SU-DHL-6 (cell line): Measurements from ENCODE around the gene MGRN1.

ENCODE experiments used
- H2AFZ ChIP-seq: fragments of 200-600 bp; sonication (generic); 2 replicates; pipeline ENCODE4 v1.6.1; 2014; ENCODE audit warnings: low read depth, mild to moderate bottlenecking, moderate library complexity, mixed read lengths, antibody characterized with exemption, low read length; ENCODE audit not compliant: severe bottlenecking
- H3F3A ChIP-seq: fragments of 200-600 bp; shearing (Covaris generic); 2 replicates; pipeline ENCODE4 v1.6.0; 2016; ENCODE audit warnings: antibody characterized with exemption, mild to moderate bottlenecking; ENCODE audit not compliant: insufficient read depth
- H3K27ac ChIP-seq: fragments of 200-600 bp; sonication (generic); 2 replicates; pipeline ENCODE4 v1.5.1; 2016; ENCODE audit warnings: low read depth, mild to moderate bottlenecking, low read length, moderate library complexity, mixed read lengths
- H3K27me3 ChIP-seq: fragments of 200-600 bp; sonication (generic), shearing (Covaris generic); 2 replicates; pipeline ENCODE4 v1.6.0; 2014; ENCODE audit warnings: mild to moderate bottlenecking, low read length
- H3K36me3 ChIP-seq: fragments of 200-600 bp; sonication (generic); 2 replicates; pipeline ENCODE4 v1.6.1; 2014; ENCODE audit warnings: mild to moderate bottlenecking, low read length, mixed read lengths
- H3K4me2 ChIP-seq: fragments of 300-600, 200-600 bp; shearing (Covaris generic), sonication (generic); 2 replicates; pipeline ENCODE4 v1.6.0; 2014; ENCODE audit warnings: low read length, low read depth, mild to moderate bottlenecking; ENCODE audit not compliant: poor library complexity, severe bottlenecking
- H3K4me3 ChIP-seq: fragments of 200-600 bp; sonication (generic); 2 replicates; pipeline ENCODE4 v1.5.1; 2014; ENCODE audit warnings: antibody characterized with exemption, low read length, mild to moderate bottlenecking, mixed read lengths; ENCODE audit not compliant: insufficient read depth, poor library complexity, severe bottlenecking
- H3K79me2 ChIP-seq: fragments of 200-600 bp; sonication (generic); 2 replicates; pipeline ENCODE4 v1.6.1; 2014; ENCODE audit warnings: mild to moderate bottlenecking, low read length, moderate library complexity; ENCODE audit not compliant: insufficient read depth
- H3K9ac ChIP-seq: fragments of 200-600 bp; sonication (generic); 2 replicates; pipeline ENCODE4 v1.7.0; 2014; ENCODE audit warnings: mild to moderate bottlenecking, low read length
- H3K9me2 ChIP-seq: fragments of 200-600 bp; sonication (generic); replicated peaks from 2 replicates; pipeline ENCODE4 v1.6.1; 2014; ENCODE audit warnings: low read length; ENCODE audit not compliant: insufficient read depth
- H3K9me3 ChIP-seq: fragments of 200-600 bp; sonication (generic); 2 replicates; pipeline ENCODE4 v1.6.1; 2014; ENCODE audit warnings: low read length, mixed read lengths; ENCODE audit not compliant: insufficient read depth
- H4K20me1 ChIP-seq: fragments of 200-600 bp; sonication (generic); 2 replicates; pipeline ENCODE4 v1.6.1; 2014; ENCODE audit warnings: low read depth, mild to moderate bottlenecking, antibody characterized with exemption, low read length, moderate library complexity, mixed read lengths
- CTCF ChIP-seq: fragments of 200-600 bp; sonication (generic); IDR thresholded peaks from one replicate; pipeline ENCODE4 v1.5.1; 2017; ENCODE audit warnings: antibody characterized with exemption, mild to moderate bottlenecking, low read length, moderate library complexity; ENCODE audit not compliant: insufficient read depth, poor library complexity, severe bottlenecking
- EZH2phosphoT487 ChIP-seq: fragments of 200-600 bp; sonication (generic), shearing (Covaris generic); conservative IDR thresholded peaks from 2 replicates; pipeline ENCODE4 v1.6.1; 2018; ENCODE audit warnings: mild to moderate bottlenecking, antibody characterized with exemption, low read length, moderate library complexity, mixed read lengths

Gene MGRN1

GRCh38 chr16:4597174-4597573, 27.5 kb upstream of the MGRN1 start:
- TF ChIP-seq CTCF (no peak), EZH2phosphoT487 (0 out of 2 replicates have a peak, but pooled peaks have one; percentile 24)
- no peaks in the 10 kb centered on the region for H4K20me1 ChIP-seq

GRCh38 chr16:4599037-4599436, 25.6 kb upstream of the MGRN1 start:
- Histone ChIP-seq H3K4me3 (no peak overlapping the region), H3K27me3 (no peaks in the 10 kb centered on the region), H4K20me1 (no peaks in the 10 kb centered on the region), H3F3A (no peaks in the 10 kb centered on the region), H3K9me3 (no peaks in the 10 kb centered on the region), H2AFZ (no peak overlapping the region), H3K27ac (no peak overlapping the region), H3K36me3 (no peaks in the 10 kb centered on the region), H3K9me2 (no peaks in the 10 kb centered on the region), H3K9ac (no peak overlapping the region), H3K79me2 (no peaks in the 10 kb centered on the region), H3K4me2 (no peak overlapping the region)
- TF ChIP-seq EZH2phosphoT487 (no peak), CTCF (no peak)

More at GRCh38 chr16:4597174-4597573, 27.5 kb upstream of the MGRN1 start:
- no peak overlapping the region for H3K4me3 ChIP-seq
- H3K79me2 ChIP-seq = no peaks in the 10 kb centered on the region
- H3K4me2 ChIP-seq = no peak overlapping the region
- no peaks in the 10 kb centered on the region for H3K9me3 ChIP-seq
- no peak overlapping the region for H3K27ac ChIP-seq
- no peaks in the 10 kb centered on the region for H3K27me3 ChIP-seq
- H3K36me3 ChIP-seq = no peaks in the 10 kb centered on the region
- no peak overlapping the region for H2AFZ ChIP-seq
- no peaks in the 10 kb centered on the region for H3K9me2 ChIP-seq
- H3F3A ChIP-seq = no peaks in the 10 kb centered on the region
- no peak overlapping the region for H3K9ac ChIP-seq

GRCh38 chr16:4599545-4599944, 25.1 kb upstream of the MGRN1 start:
- Histone ChIP-seq H3K27me3 (no peaks in the 10 kb centered on the region), H3K9me3 (no peaks in the 10 kb centered on the region), H4K20me1 (no peaks in the 10 kb centered on the region), H3K4me2 (no peak overlapping the region), H3K79me2 (no peaks in the 10 kb centered on the region), H3K4me3 (no peak overlapping the region), H2AFZ (no peak overlapping the region), H3K9ac (no peak overlapping the region), H3K27ac (no peak overlapping the region), H3K36me3 (no peaks in the 10 kb centered on the region), H3K9me2 (no peaks in the 10 kb centered on the region), H3F3A (no peaks in the 10 kb centered on the region)
- no peak for TF ChIP-seq EZH2phosphoT487
- TF ChIP-seq CTCF = no peak
